Kidney epithelial cell (primary cell): ENCODE results near the gene CES2. TPM values are rescaled to one million over a fixed set of nuclear protein-coding genes. Genes with fewer than 3 reads are reported as not detected.

Experiments
- DNase-seq: peaks from one replicate; pipeline ENCODE4 v3.0.0-alpha.2; 2010; ENCODE audit warnings: low read depth
- H3K27me3 ChIP-seq: 2 replicates; pipeline ENCODE4 v1.6.0; 2011; ENCODE audit warnings: low read length; ENCODE audit not compliant: control insufficient read depth, insufficient read depth
- H3K36me3 ChIP-seq: 2 replicates; pipeline ENCODE4 v1.5.1; 2011; ENCODE audit warnings: low read length; ENCODE audit not compliant: control insufficient read depth, insufficient read depth
- H3K4me3 ChIP-seq: 2 replicates; pipeline ENCODE4 v1.5.1; 2011; ENCODE audit warnings: low read depth, mild to moderate bottlenecking, control low read depth, low read length
- total RNA-seq: library from RNA; depleted of rRNA; stranded (reverse); fragments of >200 nt; gene quantifications from 2 replicates; pipeline ENCODE4 v1.2.3, GENCODE V29; 2015
- TF ChIP-seq, protein P1 (sequence below): IDR thresholded peaks from 2 replicates; pipeline ENCODE4 v1.5.1; 2011; ENCODE audit warnings: mild to moderate bottlenecking, moderate library complexity, low read length, control low read depth, inconsistent platforms; ENCODE audit not compliant: insufficient read depth, poor library complexity, severe bottlenecking

CES2 gene
- total RNA-seq, 1 donor from 2014 or later = 48.0 TPM

DNA sequence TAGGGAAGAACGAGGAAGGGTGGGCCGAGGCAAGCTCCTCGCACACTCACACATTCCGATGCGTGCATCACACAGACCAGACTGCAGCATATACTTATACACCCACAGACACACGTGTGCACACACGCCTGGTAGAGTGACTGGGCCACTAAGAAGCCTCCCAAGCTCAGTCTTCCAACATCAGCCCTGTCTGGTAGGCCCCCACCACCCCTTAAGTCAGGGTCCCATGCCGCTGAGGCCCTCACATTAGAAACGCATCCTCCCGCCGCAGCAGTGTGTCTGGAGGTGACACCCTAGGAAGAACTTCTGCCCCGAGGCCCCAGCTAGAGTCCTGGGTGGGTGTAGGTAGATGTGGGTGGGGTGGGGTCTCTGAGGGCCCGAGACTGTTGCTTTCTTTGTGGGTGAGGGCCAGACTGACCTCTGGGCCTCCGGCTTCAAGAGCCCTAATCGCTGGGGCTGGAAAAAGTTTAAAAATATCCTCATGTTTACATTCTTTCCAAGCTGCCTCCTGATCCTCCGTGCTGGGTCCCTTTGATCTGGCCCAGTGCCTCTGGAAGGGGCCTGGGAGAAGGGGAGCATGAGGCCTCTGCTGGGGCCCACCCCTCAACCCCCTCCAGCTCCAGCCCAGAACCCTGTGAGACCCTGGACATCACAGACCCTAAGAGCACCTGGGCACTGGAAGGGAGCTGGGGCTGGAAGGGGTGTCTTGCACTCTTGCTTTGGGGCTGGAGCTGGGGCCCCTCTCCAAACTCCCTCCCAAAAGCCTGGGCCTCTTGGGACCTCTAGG, 30.3 kb upstream of the CES2 start:
- Histone ChIP-seq H3K4me3 (no peak overlapping the region), H3K36me3 (no peaks in the 10 kb centered on the region), H3K27me3 (no peaks in the 10 kb centered on the region)
- DNase-seq = no peak
- TF ChIP-seq, protein P1, sequence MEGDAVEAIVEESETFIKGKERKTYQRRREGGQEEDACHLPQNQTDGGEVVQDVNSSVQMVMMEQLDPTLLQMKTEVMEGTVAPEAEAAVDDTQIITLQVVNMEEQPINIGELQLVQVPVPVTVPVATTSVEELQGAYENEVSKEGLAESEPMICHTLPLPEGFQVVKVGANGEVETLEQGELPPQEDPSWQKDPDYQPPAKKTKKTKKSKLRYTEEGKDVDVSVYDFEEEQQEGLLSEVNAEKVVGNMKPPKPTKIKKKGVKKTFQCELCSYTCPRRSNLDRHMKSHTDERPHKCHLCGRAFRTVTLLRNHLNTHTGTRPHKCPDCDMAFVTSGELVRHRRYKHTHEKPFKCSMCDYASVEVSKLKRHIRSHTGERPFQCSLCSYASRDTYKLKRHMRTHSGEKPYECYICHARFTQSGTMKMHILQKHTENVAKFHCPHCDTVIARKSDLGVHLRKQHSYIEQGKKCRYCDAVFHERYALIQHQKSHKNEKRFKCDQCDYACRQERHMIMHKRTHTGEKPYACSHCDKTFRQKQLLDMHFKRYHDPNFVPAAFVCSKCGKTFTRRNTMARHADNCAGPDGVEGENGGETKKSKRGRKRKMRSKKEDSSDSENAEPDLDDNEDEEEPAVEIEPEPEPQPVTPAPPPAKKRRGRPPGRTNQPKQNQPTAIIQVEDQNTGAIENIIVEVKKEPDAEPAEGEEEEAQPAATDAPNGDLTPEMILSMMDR = no peak

DNA sequence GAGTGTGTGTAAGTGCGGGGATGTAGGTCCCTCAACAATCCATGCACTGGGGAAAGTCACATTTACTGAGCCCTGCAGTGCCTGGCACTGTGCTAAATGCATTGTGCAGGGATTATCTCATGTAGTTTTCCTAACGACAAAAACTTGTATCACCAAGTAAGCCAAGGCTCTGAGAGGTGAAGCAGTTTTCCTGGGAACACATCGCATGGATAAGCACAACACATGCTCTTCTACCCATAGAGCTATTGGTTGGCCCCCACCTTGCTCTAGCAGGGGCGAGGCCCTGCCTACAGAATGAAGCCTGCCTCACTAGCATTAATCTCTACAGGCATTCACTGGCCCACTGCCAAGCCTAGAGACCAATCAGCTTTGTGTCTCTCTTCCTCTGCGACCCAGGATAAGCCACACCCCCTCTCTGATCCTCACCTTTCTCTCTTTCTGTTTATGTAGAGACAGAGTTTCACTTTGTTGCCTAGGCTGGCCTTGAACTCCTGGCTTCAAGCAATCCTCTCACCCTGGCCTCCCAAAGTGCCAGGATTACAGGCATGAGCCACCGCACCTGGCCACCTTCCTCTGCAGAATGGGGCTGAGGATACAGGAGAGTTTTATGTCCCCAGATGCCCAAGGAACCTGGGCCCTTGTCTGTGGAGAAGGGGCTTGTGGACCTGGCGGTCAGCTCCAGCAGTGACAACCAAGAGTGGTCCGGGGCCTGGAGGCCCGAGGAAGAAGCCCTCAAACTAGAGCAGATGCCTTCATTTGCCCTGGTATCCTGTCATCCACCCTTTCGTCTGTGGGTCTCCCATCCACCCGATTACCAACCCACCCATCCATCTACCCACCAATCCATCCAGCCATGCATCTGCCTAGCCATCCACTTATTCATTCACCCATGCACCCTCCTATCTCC, 29.4 kb upstream of the CES2 start:
- no peaks in the 10 kb centered on the region for H3K36me3 ChIP-seq
- DNase-seq = no peak
- TF ChIP-seq, protein P1 = no peak
- H3K4me3 ChIP-seq = no peak overlapping the region
- H3K27me3 ChIP-seq = no peaks in the 10 kb centered on the region

DNA sequence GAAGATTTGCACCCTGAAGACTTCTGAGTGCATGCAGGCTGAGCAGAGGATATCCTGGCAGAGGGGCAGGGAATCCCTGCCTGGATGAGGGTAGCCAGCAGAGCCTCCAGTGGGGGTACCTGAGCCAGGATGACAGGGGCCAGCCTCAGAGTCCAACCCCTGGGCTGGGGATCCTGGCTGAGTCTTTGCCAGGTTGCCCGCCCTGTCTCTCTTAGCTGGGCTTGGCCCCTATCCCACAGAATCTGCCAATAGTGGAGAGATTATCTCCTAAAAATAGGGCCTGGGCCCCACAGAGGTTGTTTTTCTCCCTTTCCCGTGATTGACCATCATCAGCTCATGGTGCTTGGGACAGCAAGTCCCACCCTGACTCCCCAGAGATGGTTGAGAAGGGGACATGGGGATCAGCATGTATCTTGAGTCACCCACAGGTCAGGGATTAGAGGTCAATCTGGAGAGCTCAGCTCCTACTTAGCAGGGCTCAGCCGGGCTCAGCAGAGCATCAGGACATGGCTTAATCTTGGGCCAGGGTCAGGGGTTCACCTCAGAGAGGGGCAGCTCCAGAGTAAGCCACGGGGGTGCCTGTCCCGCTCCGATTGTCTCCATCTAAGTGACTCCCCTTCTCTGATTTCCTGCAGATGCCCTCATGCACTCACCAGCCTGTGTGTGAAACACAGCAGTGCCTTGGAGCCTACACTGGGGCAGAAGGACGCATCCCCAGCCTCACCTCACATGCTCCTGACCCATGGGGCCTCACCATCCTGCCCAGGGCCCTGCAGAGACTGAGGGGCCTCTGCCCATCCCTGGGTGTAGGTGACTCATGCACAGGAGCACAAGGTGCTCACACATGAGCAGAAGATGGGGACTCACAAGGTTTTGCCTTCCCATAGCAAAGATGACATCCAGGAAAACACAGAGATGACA, 28.1 kb upstream of the CES2 start:
- Histone ChIP-seq H3K4me3 (no peak overlapping the region), H3K36me3 (no peaks in the 10 kb centered on the region), H3K27me3 (no peaks in the 10 kb centered on the region)
- DNase-seq = no peak
- TF ChIP-seq, protein P1 = no peak

DNA sequence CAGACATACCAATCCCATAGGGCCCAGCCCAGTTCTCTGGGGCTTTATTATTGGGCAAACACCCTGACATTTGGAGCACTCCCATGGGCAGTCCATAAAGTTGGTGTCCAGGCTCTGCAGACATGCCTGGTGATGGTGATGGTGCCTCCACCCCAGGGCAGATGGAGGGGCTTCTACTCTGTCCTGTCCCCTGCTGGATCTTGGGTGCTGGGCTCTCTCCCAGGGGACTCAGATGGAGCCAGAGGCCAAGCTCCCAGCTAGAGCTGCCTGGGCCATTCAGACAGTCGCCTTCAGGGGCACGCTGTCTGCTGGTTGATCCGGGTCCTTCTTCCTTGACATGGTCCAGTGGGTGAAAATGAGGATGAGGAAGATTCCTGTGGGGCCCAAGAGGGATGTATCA, 27.2 kb upstream of the CES2 start:
- no peak for DNase-seq
- TF ChIP-seq, protein P1 = no peak

DNA sequence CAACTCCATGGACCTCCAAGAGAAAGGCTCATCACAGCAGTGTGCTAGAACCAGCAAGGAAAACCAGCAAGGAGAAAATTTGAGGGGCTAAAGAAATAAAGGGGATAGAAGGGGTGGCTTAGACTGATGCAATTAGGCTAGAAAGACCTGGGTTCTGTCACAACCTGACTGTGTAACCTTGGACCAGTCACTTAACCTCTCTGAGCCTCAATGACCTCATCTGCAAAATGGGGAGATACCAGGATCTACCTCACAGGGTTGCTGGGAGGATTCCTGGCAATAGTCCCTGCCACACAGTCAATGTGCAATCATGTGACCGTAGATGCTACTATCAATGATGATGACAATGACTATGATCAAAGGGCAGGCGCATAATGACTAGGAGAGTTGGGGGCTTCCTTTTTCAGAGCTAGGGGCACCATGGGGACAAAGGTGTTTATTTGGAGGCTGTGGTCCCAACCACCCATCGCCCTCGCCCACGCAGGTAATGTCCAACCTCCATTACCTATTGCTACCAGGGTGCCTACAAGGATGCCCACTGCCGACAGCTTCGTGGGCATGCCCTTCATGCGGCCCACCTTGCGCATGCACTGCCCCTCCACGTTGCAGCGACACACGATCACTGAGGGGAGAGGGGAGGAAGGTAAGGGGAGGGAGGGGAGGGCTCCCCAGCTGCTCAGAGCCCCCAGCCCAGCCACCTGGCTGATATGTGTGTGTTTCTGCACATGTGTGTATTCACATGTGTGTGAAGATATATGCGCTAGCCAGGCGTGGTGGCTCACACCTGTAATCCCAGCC, 26.4 kb upstream of the CES2 start:
- H3K27me3 ChIP-seq = no peaks in the 10 kb centered on the region
- no peak for DNase-seq
- TF ChIP-seq, protein P1 = no peak
- no peaks in the 10 kb centered on the region for H3K36me3 ChIP-seq
- no peak overlapping the region for H3K4me3 ChIP-seq

More for the DNA sequence above, 27.2 kb upstream of the CES2 start:
- Histone ChIP-seq H3K27me3 (no peaks in the 10 kb centered on the region), H3K36me3 (no peaks in the 10 kb centered on the region), H3K4me3 (no peak overlapping the region)
